GM18868 (cell line): Measurements from ENCODE around the gene ATG101.

Experiments used
- ATAC-seq: cut with Tn5 transposase; IDR thresholded peaks from one replicate; pipeline ENCODE4 v1.9.1; 2021; ENCODE audit warnings: mild to moderate bottlenecking, moderate library complexity; ENCODE audit not compliant: unreplicated experiment

ATG101 gene

GRCh38 chr12:52057638-52058576 is 11.9 kb upstream of the ATG101 start:
- no peak for ATAC-seq

- no peak for ATAC-seq
Observed at GRCh38 chr12:52058631-52059361, 11.0 kb upstream of the ATG101 start.

GRCh38 chr12:52059582-52060497 is 9.9 kb upstream of the ATG101 start:
- no peak for ATAC-seq

GRCh38 chr12:52060498-52061177 is 9.1 kb upstream of the ATG101 start:
- ATAC-seq: no peak

- ATAC-seq: no peak
Observed at GRCh38 chr12:52061470-52062166, 8.2 kb upstream of the ATG101 start.

GRCh38 chr12:52062167-52063081 is 7.4 kb upstream of the ATG101 start:
- no peak for ATAC-seq

- no peak for ATAC-seq
Observed at GRCh38 chr12:52063082-52063924, 6.5 kb upstream of the ATG101 start.

GRCh38 chr12:52063981-52064649 is 5.7 kb upstream of the ATG101 start:
- ATAC-seq: no peak

GRCh38 chr12:52066346-52067080 is 3.3 kb upstream of the ATG101 start:
- no peak for ATAC-seq

- ATAC-seq: no peak
Observed at GRCh38 chr12:52067081-52067374, 2.8 kb upstream of the ATG101 start.

GRCh38 chr12:52070185-52070925 is 577 bp downstream of the ATG101 start:
- ATAC-seq: peak; percentile 4

GRCh38 chr12:52073531-52074381 is 4.0 kb downstream of the ATG101 start:
- ATAC-seq: no peak

GRCh38 chr12:52074971-52075724 is 5.4 kb downstream of the ATG101 start:
- ATAC-seq: no peak

- ATAC-seq: no peak
Observed at GRCh38 chr12:52076811-52077210, 7.0 kb downstream of the ATG101 start.
